Measurements from ENCODE around the gene CCSER2.

DNA sequence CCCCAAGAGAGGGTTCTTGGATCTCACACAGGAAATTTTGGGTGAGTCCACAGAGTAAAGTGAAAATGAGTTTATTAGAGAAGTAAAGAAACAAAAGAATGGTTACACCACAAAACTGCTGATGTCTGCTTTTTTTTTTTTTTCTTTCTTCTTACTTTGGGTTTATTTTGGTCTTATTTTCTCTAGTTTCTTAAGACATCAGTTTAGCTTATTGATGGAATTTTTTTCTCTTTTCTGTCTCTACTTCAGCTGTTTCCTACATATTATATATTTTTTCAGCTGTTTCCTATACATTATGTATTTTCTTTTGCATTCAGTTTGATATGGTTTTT lies 166.4 kb downstream of the CCSER2 start:
- TF ChIP-seq, protein P1, sequence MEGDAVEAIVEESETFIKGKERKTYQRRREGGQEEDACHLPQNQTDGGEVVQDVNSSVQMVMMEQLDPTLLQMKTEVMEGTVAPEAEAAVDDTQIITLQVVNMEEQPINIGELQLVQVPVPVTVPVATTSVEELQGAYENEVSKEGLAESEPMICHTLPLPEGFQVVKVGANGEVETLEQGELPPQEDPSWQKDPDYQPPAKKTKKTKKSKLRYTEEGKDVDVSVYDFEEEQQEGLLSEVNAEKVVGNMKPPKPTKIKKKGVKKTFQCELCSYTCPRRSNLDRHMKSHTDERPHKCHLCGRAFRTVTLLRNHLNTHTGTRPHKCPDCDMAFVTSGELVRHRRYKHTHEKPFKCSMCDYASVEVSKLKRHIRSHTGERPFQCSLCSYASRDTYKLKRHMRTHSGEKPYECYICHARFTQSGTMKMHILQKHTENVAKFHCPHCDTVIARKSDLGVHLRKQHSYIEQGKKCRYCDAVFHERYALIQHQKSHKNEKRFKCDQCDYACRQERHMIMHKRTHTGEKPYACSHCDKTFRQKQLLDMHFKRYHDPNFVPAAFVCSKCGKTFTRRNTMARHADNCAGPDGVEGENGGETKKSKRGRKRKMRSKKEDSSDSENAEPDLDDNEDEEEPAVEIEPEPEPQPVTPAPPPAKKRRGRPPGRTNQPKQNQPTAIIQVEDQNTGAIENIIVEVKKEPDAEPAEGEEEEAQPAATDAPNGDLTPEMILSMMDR (IDR thresholded peaks at IDR 0.05) = no peak
- no peak for TF ChIP-seq POLR2A (IDR thresholded peaks at IDR 0.05)

Measured in right lobe of liver (tissue), 4 donors.